ENCODE results near the gene CERK. TPM values are rescaled to one million over a fixed set of nuclear protein-coding genes. Genes with fewer than 3 reads are reported as not detected.

The CERK gene
- total RNA-seq, 1 donor from 2014 or later, result 102 TPM

DNA sequence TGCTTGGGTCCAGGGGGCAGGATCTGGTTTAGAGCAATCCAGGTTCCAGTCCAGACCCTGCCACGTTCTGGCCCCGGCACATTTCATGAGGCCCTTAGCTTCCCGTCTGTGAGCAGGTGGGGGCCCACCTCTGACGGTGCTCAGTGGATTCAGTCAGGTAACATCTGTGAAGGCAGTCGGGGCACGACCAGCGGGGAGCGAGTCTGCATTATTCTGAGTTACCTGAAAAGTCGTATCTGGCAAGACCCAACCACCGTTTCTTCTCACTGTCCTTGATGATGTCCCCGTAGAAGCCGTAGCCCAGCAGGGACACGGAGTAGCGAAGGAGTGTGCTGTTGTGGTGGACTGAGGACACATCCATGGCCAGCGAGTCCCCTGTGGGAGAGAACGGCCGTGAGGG, 39.0 kb downstream of the CERK start:
- H3K27ac Mint-ChIP-seq (ENCODE audit: unreplicated experiment), result peak overlapping the region; percentile 50

DNA sequence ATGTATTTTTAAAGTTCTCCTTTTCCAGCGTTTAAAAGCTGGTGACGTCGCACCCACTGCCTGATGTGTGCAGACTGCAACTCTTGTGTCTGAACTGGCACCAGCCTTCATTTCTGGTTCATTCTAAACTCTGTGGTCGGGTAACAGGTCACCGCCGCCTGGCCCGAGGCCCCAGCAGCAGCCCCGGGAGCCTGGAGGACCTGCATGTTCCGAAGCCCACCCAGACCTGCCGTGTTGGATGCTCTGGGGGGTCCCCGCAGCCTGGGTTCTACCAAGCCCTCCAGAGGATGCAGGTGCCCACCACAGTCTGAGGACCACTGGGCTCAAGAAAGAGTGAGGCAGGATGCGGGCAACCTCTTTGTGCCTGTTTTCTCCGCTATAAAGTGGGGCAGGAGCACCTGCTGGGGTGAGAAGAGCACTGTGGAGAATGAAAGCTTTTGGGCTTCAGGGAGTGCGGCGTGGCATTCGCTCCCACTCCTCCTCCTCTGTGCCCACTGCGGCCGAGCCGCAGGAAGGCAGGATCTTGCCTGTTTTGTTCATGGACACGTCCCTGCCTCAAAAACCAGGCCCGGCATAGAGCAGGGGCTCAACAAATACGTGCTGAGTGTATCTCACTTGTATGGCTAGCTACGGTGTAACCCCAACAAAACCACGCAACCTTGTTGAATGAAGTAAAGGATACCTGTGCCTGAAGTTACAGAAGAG, 40.1 kb downstream of the CERK start:
- peaks cover 11% of the 10 kb centered on the region for H3K36me3 Mint-ChIP-seq (ENCODE audit: low read depth)
- TF ChIP-seq, protein P1, sequence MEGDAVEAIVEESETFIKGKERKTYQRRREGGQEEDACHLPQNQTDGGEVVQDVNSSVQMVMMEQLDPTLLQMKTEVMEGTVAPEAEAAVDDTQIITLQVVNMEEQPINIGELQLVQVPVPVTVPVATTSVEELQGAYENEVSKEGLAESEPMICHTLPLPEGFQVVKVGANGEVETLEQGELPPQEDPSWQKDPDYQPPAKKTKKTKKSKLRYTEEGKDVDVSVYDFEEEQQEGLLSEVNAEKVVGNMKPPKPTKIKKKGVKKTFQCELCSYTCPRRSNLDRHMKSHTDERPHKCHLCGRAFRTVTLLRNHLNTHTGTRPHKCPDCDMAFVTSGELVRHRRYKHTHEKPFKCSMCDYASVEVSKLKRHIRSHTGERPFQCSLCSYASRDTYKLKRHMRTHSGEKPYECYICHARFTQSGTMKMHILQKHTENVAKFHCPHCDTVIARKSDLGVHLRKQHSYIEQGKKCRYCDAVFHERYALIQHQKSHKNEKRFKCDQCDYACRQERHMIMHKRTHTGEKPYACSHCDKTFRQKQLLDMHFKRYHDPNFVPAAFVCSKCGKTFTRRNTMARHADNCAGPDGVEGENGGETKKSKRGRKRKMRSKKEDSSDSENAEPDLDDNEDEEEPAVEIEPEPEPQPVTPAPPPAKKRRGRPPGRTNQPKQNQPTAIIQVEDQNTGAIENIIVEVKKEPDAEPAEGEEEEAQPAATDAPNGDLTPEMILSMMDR (conservative IDR thresholded peaks at IDR 0.05), result no peak
- no peaks in the 10 kb centered on the region for H3K27me3 Mint-ChIP-seq (ENCODE audit: low read depth)
- no peaks in the 10 kb centered on the region for H3K9me3 Mint-ChIP-seq
- DNase-seq (ENCODE audit: low read depth, low spot score), result no peak
- H3K4me1 Mint-ChIP-seq, result peaks cover 21% of the 10 kb centered on the region
- no peak overlapping the region for H3K27ac Mint-ChIP-seq (ENCODE audit: unreplicated experiment)
- no peak overlapping the region for H3K4me3 Mint-ChIP-seq

More for the DNA sequence above, 39.0 kb downstream of the CERK start:
- peaks cover 11% of the 10 kb centered on the region for H3K36me3 Mint-ChIP-seq (ENCODE audit: low read depth)
- H3K4me1 Mint-ChIP-seq, result peaks cover 16% of the 10 kb centered on the region
- TF ChIP-seq, protein P1 (conservative IDR thresholded peaks at IDR 0.05), result no peak
- no peaks in the 10 kb centered on the region for H3K27me3 Mint-ChIP-seq (ENCODE audit: low read depth)
- DNase-seq (ENCODE audit: low read depth, low spot score), result no peak
- no peak overlapping the region for H3K4me3 Mint-ChIP-seq
- no peaks in the 10 kb centered on the region for H3K9me3 Mint-ChIP-seq

DNA sequence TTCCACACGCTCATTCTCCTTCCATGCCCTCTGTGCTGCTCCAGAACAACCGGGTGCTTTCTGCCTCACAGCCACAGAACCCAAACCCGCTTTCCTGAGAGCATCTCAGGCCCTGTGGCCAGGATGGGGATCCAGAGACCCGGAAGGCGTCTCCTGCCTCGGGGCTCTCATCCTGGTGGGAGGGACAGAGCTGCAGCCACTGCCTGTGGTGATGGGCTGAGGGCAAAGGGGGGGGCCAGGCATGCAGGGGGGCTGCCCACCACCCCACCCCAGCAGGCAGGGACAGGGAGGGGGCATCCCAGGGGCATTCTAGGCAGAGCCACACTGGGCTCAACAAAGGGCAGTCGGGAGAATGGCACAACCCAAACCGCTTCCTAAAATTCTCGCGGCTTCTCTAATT, 41.4 kb downstream of the CERK start:
- no peak overlapping the region for H3K27ac Mint-ChIP-seq (ENCODE audit: unreplicated experiment)
- H3K4me3 Mint-ChIP-seq, result peak overlapping the region; percentile 19
- TF ChIP-seq, protein P1 (conservative IDR thresholded peaks at IDR 0.05), result no peak
- peaks cover 10% of the 10 kb centered on the region for H3K36me3 Mint-ChIP-seq (ENCODE audit: low read depth)
- peaks cover 18% of the 10 kb centered on the region for H3K4me1 Mint-ChIP-seq
- DNase-seq (ENCODE audit: low read depth, low spot score), result no peak
- no peaks in the 10 kb centered on the region for H3K27me3 Mint-ChIP-seq (ENCODE audit: low read depth)
- H3K9me3 Mint-ChIP-seq, result no peaks in the 10 kb centered on the region

DNA sequence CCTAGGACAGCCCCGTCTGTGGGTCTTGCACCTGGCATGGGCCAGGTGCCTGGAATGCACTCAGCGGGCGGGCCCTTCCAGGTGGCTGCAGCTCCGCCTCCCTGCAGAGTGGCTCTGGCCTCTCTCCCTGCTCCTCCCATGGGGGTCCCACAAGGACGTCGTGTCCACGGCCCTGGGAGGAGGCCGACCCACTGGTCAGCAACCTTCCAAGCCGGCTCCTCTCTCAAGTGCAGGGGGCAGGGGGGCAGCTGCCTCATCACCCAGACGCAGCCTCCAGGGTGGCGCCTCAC, 41.9 kb downstream of the CERK start:
- TF ChIP-seq, protein P1 (conservative IDR thresholded peaks at IDR 0.05), result no peak
- H3K4me3 Mint-ChIP-seq, result no peak overlapping the region
- H3K27me3 Mint-ChIP-seq (ENCODE audit: low read depth), result no peaks in the 10 kb centered on the region
- H3K27ac Mint-ChIP-seq (ENCODE audit: unreplicated experiment), result no peak overlapping the region
- peaks cover 18% of the 10 kb centered on the region for H3K4me1 Mint-ChIP-seq
- H3K9me3 Mint-ChIP-seq, result no peaks in the 10 kb centered on the region
- H3K36me3 Mint-ChIP-seq (ENCODE audit: low read depth), result peaks cover 12% of the 10 kb centered on the region
- DNase-seq (ENCODE audit: low read depth, low spot score), result no peak

DNA sequence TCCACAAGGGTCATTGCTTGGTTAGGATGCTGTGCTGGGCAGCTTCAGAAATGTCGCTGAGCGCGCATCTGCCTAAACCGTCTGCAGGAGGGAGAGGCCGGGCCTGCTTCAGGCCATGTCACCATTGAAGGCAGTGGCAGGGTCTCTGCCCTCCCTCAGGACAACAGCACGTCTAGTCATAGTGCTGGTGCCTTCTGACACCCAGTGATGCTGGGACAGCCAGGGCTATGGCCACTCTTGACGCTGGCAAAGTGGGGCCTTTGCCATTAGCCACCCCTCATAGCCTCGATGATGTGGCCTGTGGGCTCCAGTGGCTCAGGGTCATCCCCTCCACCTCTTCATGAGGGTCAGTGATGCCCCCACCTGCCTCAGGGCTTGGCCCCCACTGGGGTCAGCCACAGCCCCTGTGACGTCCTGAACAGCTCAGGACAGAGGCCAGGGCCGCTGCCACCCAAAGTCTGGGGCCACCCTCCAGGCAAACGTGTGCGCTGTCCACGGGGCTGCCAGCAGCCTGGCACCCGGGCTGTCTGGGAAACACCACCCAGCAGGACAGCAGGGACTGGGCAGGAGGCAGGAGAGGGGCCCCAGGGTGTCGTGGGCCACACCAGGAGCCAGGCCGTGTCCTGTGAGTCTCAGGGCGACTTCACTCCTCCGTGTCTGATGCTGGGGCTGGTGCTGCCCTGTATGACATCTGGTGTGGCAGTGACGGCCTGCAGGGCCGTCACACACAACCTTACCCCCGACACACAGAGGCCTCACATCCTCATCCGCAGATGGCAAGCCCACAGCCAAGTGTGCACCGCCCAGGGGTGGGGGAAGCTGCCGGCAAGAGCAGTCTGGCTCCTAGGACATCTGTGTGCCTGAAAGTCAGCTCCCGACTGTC, 42.5 kb downstream of the CERK start:
- no peaks in the 10 kb centered on the region for H3K27me3 Mint-ChIP-seq (ENCODE audit: low read depth)
- DNase-seq (ENCODE audit: low read depth, low spot score), result no peak
- no peaks in the 10 kb centered on the region for H3K9me3 Mint-ChIP-seq
- peaks cover 18% of the 10 kb centered on the region for H3K4me1 Mint-ChIP-seq
- no peak overlapping the region for H3K4me3 Mint-ChIP-seq
- H3K27ac Mint-ChIP-seq (ENCODE audit: unreplicated experiment), result no peak overlapping the region
- TF ChIP-seq, protein P1 (conservative IDR thresholded peaks at IDR 0.05), result no peak
- H3K36me3 Mint-ChIP-seq (ENCODE audit: low read depth), result peaks cover 10% of the 10 kb centered on the region

Data from neural crest cell (in vitro differentiated cells).